GM12892 (cell line): ENCODE results near the gene ZNF398.

ENCODE experiments used
- POLR2A ChIP-seq: IDR thresholded peaks from 2 replicates; pipeline ENCODE4 v1.6.1; 2011; ENCODE audit warnings: low read depth, low read length, control low read depth
- POLR2AphosphoS5 ChIP-seq: IDR thresholded peaks from 2 replicates; pipeline ENCODE4 v1.6.1; 2011; ENCODE audit warnings: low read depth, low read length, control low read depth
- TAF1 ChIP-seq: IDR thresholded peaks from 2 replicates; pipeline ENCODE4 v1.6.1; 2011; ENCODE audit warnings: low read depth, mild to moderate bottlenecking, control low read depth, low read length, borderline replicate concordance

GRCh38 chr7:149099058-149099457 lies 48.2 kb upstream of the ZNF398 start:
- no peak for TF ChIP-seq POLR2A
- TF ChIP-seq POLR2AphosphoS5, result no peak
- no peak for TF ChIP-seq TAF1
